Stimulated activated naive CD4-positive, alpha-beta T cell (primary cell): ENCODE measurements around the gene AFAP1L1.
A peak's percentile ranks its signal among the peaks of the same experiment; 100 is the strongest.
"Not testable (repeated sequence)": the region's sequence is repeated elsewhere in the genome, so short reads cannot be mapped to it uniquely, and the experiment has no call there.

ENCODE experiments used
- DNase-seq, 6 experiments: peaks; one replicate each; lab custom pipeline; 2025; lab: John Stamatoyannopoulos, UW

AFAP1L1 gene

DNA sequence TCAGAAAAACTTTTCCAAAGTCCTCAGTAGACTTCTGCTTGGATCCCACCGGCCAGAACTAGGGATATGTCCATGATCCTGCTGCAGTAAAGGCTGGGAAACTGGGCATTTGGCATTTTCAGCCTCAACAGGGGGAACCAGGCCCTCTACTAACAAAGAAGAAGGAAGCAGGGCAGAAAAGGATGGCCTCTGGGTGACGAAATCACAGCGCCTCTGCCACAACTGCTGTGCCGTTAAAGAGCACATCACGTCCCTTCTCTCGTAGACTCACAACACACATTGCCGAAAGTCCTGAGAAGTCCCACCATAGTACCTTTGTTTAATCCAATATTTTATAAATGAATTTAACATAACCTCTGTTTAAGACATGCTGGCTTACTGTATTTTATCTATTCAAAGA lies 10.4 kb upstream of the AFAP1L1 start:
- no peak for DNase-seq

DNA sequence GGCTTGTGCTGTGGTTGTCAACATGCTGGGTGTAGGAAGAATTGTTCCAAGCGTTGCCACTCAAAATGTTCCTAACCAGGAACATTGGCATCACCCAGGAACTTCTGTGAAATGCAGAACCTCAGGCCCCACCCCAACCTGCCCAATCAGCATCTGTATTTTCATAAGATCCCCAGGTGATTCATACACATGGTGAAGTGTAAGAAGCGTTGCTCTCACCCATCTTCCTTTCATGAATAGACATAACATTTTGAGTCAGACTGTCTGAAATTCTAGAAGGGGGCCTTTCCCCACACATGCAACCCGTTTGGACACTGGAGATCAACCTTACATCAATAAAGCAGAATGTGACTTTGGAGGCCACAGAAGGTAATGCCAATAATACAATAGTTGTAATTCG lies 9.3 kb upstream of the AFAP1L1 start:
- DNase-seq: no peak

DNA sequence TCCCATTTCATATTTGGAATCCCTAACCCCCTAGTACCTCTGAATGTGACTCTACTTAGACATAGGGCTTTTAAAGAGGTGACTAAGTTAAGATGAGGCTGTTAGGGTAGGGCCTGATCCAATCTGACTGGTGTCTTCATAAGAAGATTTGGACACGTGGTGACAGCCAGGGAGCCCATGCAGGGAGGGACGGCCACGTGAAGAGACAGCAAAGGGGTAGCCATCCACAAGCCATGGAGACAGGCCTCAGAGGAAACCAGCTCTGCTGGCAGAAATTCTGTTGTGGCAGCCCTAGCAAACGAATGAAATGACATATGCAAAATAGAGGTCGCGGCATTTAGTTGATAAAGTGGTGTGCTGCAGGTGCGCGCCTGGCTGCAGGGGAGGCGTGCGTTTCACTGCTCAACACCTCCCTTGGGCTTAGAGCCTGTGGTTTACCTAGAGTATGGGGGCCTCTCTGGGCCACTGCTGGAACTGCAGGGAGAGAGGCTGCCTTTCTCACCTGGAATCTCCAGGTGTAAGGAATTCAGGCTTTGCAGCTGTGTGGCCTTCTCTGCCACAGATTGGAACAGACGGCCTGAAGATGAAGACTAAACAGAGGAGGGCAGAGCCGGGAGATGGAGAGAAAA lies 7.1 kb upstream of the AFAP1L1 start:
- DNase-seq: peak; percentile 37 to 66 (median 62)

- no peak for DNase-seq
Measured at GRCh38 chr5:149265068-149265465, 6.6 kb upstream of the AFAP1L1 start.

DNA sequence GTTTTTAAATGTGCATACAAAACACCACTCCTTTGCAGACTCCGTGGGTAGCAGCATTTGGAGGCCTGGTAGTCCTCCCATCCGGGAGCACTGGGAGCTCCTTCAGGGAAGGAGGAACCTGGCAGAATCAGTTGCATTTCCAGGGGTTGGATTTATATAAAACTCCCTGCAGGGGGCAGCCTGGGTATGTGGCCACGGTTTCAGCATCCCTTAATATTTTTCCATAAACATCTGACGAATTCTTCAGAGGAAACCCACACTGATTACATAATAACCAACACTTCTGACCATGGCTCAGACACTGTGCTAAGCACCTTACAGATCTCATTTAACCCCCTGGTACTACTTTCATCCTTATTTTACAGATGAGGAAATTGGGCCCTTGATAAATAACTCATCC lies 6.1 kb upstream of the AFAP1L1 start:
- no peak for DNase-seq

- no peak for DNase-seq
Measured at GRCh38 chr5:149267241-149267973, 4.3 kb upstream of the AFAP1L1 start.

DNA sequence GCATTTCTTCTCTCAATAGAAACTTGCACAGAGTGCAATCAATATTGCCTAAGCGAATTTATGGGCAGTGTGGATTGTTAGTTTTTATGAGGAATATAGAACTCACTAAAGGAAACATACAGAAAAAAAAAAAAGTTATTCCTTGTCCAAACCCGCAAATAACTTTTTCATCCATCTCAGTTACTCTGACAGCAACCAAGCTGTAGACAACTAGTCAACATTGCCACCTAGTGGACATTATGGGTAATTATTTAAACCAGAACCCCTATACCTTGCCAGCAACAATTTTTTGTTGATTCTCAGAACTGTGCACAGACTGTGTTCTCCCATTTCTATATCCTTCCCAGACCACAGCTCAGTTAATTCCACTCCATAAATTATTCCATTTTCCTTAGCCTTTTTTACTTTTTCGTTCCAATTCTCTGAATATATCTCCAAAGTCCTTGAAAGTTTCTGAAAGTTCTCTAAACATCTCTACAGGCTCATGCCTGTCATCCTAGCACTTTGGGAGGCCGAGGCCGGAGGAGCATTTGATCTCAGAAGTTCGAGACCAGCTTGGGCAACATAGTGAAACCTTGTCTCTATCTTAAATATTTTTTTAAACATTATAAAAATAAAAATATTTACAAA lies 2.6 kb upstream of the AFAP1L1 start:
- DNase-seq: peak in 3 of 6 experiments; percentile 11 to 55 (median 53)

GRCh38 chr5:149271195-149271715 lies 404 bp upstream of the AFAP1L1 start:
- DNase-seq: peak in 1 of 6 experiments; percentile 27

DNA sequence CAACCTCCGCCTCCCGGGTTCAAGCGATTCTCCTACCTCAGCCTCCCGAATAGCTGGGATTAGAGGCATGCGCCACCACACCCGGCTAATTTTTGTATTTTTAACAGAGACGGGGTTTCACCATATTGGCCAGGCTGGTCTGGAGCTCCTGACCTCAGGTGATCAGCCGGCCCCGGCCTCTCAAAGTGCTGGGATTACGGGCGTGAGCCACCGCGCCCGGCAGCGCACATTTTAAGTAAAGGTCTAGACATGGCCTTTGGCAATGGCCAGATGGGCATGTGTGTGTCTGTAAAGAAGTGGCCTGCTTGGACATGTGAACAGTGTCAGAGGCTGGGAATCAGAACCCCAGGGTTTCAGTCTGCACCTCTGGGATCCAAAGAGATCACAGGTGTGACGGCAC lies 1.1 kb downstream of the AFAP1L1 start:
- not testable (repeated sequence) for DNase-seq

DNA sequence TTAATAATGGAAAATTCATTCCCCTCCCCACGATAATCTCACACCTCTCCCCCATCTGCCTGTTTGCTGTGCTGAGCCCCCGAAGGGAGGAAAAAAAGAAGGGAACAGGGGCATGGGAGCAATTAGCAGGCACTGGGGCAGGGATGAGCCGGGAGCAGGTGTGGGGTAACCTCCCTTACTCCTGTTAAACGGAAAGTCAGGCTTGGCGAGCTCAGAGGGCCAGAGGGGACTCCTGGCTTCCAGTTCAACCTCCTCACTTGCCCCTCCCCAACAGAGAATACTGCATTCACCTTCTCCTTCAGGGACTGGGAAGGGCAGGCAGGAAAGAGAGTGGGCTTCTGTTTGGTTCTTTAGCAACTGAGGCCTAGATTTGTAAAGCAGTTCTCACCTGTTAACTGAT lies 1.6 kb downstream of the AFAP1L1 start:
- DNase-seq: no peak

- DNase-seq: no peak
Measured at GRCh38 chr5:149273950-149274349, 2.3 kb downstream of the AFAP1L1 start.

DNA sequence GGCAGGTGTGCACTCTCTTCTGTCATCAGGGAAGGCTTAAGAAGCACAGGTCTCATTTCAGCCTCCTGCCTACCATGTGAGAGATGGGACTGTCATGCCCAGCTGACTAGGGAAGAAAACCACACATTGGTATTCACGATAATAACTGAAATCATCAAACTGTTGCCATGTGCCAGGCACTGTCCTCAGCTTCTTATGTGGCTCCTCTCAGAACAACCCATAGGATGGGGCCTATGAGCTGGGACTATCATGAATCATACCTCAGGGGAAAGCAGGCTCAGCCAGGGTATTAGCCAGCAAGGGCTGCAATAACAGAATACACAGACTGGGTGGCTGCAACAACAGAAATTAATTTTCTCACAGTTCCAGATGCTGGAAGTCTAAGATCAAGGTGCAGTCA lies 3.3 kb downstream of the AFAP1L1 start:
- DNase-seq: no peak

DNA sequence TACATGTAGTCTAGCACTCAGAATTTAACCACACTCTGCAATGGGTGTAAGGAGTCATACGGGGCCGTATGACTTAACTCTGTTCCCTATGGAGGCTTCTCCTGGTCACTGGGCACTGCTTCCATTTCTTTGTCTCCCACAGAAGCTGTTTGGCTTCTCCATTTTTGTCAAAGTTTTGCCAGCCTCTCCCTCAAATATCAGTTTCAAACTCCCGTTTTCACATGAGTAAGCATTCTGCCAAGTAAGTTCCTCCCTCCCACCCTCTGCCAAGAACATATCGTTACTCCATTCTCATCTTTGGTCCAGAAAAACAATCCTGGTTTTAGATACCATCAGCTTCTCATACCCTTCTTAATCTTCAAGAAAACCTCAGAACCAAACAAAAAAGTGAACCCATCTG lies 6.1 kb downstream of the AFAP1L1 start:
- DNase-seq: no peak

DNA sequence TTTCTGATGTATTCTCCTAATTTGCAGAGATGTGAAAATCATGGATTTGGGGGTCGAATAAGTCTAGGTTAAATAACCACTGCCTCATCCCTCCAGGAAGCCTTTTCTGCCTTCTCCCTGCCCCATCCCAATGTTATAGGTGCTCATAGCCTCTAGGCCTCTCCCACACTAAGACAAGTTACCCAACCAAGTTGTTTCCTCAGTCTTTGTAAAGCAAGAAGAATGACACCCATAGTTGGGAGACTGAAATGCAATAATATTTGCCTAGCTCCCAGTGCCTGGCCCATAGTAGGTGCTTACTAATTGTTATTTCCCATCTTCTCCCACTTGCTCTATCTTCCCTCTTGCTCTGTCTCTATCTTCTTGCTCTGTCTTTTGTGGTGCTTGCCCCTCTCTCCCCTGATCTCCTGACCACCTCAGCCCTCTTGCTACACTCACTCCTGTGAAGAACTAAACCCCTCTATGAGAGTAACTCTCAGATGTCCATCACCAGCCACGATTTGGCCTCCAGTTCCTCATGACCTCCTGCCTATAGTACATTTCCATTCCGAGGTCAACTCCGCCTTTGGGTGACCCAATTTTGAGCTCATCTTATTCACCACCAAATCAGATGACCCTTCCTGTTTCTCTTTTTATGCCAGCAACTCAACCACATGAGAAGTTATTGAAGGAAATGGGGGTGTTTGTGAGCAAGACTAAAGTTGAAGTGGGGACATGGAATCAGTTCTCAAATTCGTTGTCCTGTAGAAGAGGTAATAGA lies 7.0 kb downstream of the AFAP1L1 start:
- no peak for DNase-seq

DNA sequence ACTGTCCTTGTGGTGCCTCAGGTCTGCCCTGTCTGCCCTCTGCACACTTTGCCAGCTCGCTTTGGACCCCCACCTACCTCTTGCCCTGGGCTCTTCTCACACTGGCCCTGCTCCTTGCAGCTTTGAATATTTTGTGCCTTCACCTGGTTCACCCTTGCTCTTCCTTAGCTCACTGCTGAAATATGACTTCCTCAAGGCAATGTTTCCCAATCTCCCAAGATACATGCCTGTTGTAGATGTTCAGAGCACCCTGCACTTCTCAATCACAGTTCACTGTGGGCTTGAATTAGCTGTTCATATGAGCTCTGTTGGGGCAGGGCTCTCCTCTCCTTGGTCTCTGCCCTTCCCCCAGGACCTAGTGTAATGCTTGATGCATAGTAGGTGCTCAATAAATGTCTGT lies 8.0 kb downstream of the AFAP1L1 start:
- no peak for DNase-seq

- DNase-seq: no peak
Measured at GRCh38 chr5:149280124-149280523, 8.5 kb downstream of the AFAP1L1 start.

GRCh38 chr5:149280802-149281201 lies 9.1 kb downstream of the AFAP1L1 start:
- DNase-seq: no peak

DNA sequence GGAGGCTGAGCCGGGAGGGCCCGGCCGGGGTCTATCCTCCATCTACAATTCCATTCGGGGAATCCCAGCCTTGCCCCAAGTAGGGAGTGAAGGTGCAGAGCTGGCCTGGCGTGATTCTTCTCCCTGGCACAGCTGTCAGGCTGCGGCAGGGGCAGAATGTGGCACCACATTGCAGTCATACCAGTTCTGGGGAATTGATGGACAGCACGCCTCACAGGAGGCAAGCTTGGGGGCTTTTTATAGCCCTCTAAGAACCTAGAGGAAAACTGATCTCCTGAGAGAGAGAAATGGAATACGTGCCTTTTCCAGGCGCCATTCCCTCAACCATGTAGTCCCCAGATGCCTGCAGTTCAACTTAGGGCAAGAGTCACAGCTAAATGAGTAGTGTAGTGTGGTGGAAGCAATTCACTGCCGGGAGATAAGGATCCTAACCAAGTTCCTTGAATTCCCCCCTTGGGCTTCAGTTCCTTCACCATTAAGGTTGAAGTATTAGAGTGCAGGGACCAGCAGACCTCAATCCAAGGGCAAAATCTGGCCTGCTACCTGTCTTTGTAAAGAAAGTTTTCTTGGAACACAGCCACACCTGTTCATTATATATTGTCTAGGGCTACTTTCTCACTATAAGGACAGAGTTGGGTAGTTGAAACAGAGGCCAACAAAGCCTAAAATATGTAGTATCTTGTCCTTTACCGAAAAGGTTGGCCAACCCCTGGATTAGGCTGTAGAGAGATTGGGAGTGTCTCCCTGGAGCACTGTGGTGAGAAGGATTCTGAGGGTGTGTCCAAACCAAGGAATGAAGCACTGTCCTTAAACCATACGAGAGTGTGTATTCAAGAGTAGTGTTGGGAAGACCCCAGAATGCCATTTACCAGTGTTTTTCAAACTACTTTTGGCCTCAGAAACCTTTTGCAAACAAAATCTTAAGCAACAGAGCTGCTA lies 10.6 kb downstream of the AFAP1L1 start:
- DNase-seq: no peak

DNA sequence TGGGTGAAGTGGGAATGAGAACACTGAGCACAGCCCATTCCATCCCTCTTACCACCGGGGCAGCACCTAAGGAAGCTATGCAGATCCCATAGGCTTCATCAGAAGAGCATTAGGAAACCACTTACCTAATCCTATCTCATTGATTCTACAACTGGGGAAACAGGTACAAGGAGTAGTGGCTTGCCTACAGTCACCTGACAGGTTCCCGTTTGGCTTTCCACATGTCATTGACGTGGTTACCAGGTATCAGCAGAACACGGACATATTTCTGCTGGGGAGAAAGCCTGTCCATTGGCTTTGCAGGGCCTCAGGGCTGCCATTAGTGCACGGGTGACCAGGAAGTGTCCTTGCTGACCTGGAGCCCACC lies 11.3 kb downstream of the AFAP1L1 start:
- no peak for DNase-seq

- DNase-seq: no peak
Measured at GRCh38 chr5:149283626-149284480, 12.2 kb downstream of the AFAP1L1 start.
